Stomach (tissue), 4 donors: ENCODE data around the gene CNN2.

Experiments
- CTCF ChIP-seq, 7 experiments: fragments of 450-650 bp in 4 of 7; fragments of 200-600 bp in 3 of 7; sonication (generic) in 3 of 7; IDR thresholded peaks; one replicate each; pipeline ENCODE4 v1.5.1; 2016 to 2019; ENCODE audit warnings: antibody characterized with exemption in 7 of 7, control low read depth in 2 of 7, mild to moderate bottlenecking in 1 of 7
- EP300 ChIP-seq: sonication (generic); formaldehyde crosslinking; IDR thresholded peaks from one replicate; pipeline ENCODE4 v1.6.1; 2017; ENCODE audit warnings: antibody characterized with exemption
- POLR2A ChIP-seq, 4 donors: fragments of 450-650 bp; IDR thresholded peaks; one replicate each; pipeline ENCODE4 v1.6.1; 2016; ENCODE audit warnings: antibody characterized with exemption in 4 of 4, control low read depth in 2 of 4, mild to moderate bottlenecking in 1 of 4, moderate library complexity in 1 of 4
- POLR2AphosphoS5 ChIP-seq, 3 donors: sonication (generic); formaldehyde crosslinking; IDR thresholded peaks; one replicate each; pipeline ENCODE4 v1.6.1; 2016; ENCODE audit warnings: antibody characterized with exemption in 3 of 3

- TF ChIP-seq POLR2A (IDR thresholded peaks at IDR 0.05) (no peak), CTCF (IDR thresholded peaks at IDR 0.05) (no peak), POLR2AphosphoS5 (IDR thresholded peaks at IDR 0.05) (no peak), EP300 (no peak)
Measured at GRCh38 chr19:1054102-1055027, 28.0 kb downstream of the CNN2 start.
